ENCODE measurements around the gene TMEM272. TPM values are rescaled to one million over a fixed set of nuclear protein-coding genes. Genes with fewer than 3 reads are reported as not detected.

Gene TMEM272
- total and polyA plus RNA-seq, 2 of the 13 experiments (the other 11 are each of a cell fraction or from before 2014, with no cell fraction given) = 0.37 to 0.62 TPM

DNA sequence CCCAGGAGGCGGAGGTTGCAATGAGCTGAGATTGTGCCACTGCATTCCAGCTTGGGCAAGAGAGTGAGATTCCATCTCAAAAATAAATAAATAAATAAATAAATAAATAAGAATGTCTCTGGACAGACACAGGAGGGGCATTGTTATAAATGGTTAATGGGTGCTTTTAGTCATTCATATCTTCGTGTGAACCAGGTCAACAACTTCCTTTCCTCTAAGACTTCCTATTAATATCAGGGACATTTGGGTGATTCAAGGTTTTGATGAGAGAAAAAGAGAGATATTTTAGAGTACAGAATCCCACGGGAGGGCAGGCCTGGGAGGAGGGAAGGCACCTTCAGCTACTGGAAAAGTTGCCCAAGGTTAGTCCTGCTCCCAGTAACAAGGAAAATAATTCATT is 64.9 kb downstream of the TMEM272 start:
- no peak overlapping the region for H2AFZ ChIP-seq (ENCODE audit: low read length)
- no peak for TF ChIP-seq ZNF546 (CRISPR knock-in tag; conservative IDR thresholded peaks at IDR 0.05)
- TF ChIP-seq ZNF589 (CRISPR knock-in tag; conservative IDR thresholded peaks at IDR 0.05) = no peak
- no peak for TF ChIP-seq NR2F6 (IDR thresholded peaks at IDR 0.05)
- TF ChIP-seq NR2F6 (CRISPR knock-in tag; IDR thresholded peaks at IDR 0.05) = no peak
- no peak for TF ChIP-seq PTBP1 (IDR thresholded peaks at IDR 0.05; ENCODE audit: low read depth, low read length, poor library complexity, severe bottlenecking)
- TF ChIP-seq SIX4 (CRISPR knock-in tag; IDR thresholded peaks at IDR 0.05) = no peak
- TF ChIP-seq ZNF354B (CRISPR knock-in tag; IDR thresholded peaks at IDR 0.05) = no peak
- TF ChIP-seq TBL1XR1 (IDR thresholded peaks at IDR 0.05; ENCODE audit: borderline replicate concordance, low read length, partially characterized antibody) = no peak
- TF ChIP-seq SNAPC2 (CRISPR knock-in tag; IDR thresholded peaks at IDR 0.05) = no peak
- no peak for TF ChIP-seq KDM4B (CRISPR knock-in tag; IDR thresholded peaks at IDR 0.05)
- TF ChIP-seq, protein P1, sequence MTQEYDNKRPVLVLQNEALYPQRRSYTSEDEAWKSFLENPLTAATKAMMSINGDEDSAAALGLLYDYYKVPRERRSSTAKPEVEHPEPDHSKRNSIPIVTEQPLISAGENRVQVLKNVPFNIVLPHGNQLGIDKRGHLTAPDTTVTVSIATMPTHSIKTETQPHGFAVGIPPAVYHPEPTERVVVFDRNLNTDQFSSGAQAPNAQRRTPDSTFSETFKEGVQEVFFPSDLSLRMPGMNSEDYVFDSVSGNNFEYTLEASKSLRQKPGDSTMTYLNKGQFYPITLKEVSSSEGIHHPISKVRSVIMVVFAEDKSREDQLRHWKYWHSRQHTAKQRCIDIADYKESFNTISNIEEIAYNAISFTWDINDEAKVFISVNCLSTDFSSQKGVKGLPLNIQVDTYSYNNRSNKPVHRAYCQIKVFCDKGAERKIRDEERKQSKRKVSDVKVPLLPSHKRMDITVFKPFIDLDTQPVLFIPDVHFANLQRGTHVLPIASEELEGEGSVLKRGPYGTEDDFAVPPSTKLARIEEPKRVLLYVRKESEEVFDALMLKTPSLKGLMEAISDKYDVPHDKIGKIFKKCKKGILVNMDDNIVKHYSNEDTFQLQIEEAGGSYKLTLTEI (CRISPR knock-in tag; conservative IDR thresholded peaks at IDR 0.05) = no peak
- TF ChIP-seq ZNF274 (CRISPR knock-in tag; IDR thresholded peaks at IDR 0.05) = no peak
- TF ChIP-seq PITX1 (CRISPR knock-in tag; IDR thresholded peaks at IDR 0.05) = no peak
- no peak for TF ChIP-seq TCF7 (IDR thresholded peaks at IDR 0.05; ENCODE audit: low read depth)
- TF ChIP-seq ZNF496 (CRISPR knock-in tag; IDR thresholded peaks at IDR 0.05; ENCODE audit: insufficient replicate concordance) = no peak
- TF ChIP-seq, protein P2, sequence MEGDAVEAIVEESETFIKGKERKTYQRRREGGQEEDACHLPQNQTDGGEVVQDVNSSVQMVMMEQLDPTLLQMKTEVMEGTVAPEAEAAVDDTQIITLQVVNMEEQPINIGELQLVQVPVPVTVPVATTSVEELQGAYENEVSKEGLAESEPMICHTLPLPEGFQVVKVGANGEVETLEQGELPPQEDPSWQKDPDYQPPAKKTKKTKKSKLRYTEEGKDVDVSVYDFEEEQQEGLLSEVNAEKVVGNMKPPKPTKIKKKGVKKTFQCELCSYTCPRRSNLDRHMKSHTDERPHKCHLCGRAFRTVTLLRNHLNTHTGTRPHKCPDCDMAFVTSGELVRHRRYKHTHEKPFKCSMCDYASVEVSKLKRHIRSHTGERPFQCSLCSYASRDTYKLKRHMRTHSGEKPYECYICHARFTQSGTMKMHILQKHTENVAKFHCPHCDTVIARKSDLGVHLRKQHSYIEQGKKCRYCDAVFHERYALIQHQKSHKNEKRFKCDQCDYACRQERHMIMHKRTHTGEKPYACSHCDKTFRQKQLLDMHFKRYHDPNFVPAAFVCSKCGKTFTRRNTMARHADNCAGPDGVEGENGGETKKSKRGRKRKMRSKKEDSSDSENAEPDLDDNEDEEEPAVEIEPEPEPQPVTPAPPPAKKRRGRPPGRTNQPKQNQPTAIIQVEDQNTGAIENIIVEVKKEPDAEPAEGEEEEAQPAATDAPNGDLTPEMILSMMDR (CRISPR knock-in tag; IDR thresholded peaks at IDR 0.05) = no peak
- no peaks in the 10 kb centered on the region for H3K79me2 ChIP-seq (ENCODE audit: insufficient read depth, low read length)
- FAIRE-seq (no peak), ATAC-seq (no peak), DNase-seq (ENCODE audit: low spot score) (no peak)
- CTCF ChIA-PET (ENCODE audit: low intra/inter-chr PET ratio, low total read pairs) = no interaction called here
- WGBS (ENCODE audit: low lambda C conversion rate) = 85% methylated on average over 3 of the region's 3 CpGs
- POLR2A ChIA-PET = no interaction called here
- no peak overlapping the region for H3K27ac ChIP-seq (ENCODE audit: extremely low read length, insufficient read depth, low read length)
- H3K4me2 ChIP-seq (ENCODE audit: low read depth, low read length) = no peak overlapping the region
- H3K4me1 ChIP-seq (ENCODE audit: insufficient read depth, low read length) = peaks cover 19% of the 10 kb centered on the region
- H3K9me3 ChIP-seq (ENCODE audit: low read length) = no peaks in the 10 kb centered on the region
- BruUV-seq (replicated peaks) = no TSS peak
- H4K20me1 ChIP-seq (ENCODE audit: insufficient read depth, low read length) = no peaks in the 10 kb centered on the region
- no peak overlapping the region for H3K4me3 ChIP-seq (replicated peaks in 1 of 3; ENCODE audit: insufficient read depth in 1 of 3, low read depth in 2 of 3, low read length in 3 of 3)
- no peaks in the 10 kb centered on the region for H3K36me3 ChIP-seq (replicated peaks in 1 of 2; ENCODE audit: control insufficient read depth in 1 of 2, insufficient read depth in 2 of 2, low read length in 2 of 2)
- H3K9ac ChIP-seq (ENCODE audit: insufficient read depth, low read depth, low read length) = no peak overlapping the region
- no peaks in the 10 kb centered on the region for H3K27me3 ChIP-seq (ENCODE audit: control insufficient read depth in 1 of 2, insufficient read depth in 2 of 2, low read length in 2 of 2)
- intact Hi-C loops (cut with micrococcal nuclease; ENCODE audit: unreplicated experiment) = loop anchor here (5.0 kb wide), 1 partner anchor 343 kb away; no protein-coding TSS in a partner anchor
- in situ Hi-C loops (cut with HindIII; ENCODE audit: extremely low pct_ligation_motif_present, low pct_unique_long_range_greater_than_20kb) = no loop called here

Measured in HepG2 (cell line).